ENCODE measurements around the gene AGPAT2.

Gene AGPAT2

GRCh38 chr9:136728080-136728547 is 40.9 kb upstream of the AGPAT2 start:
- Histone ChIP-seq H3K18ac (ENCODE audit: low read length) (peak overlapping the region; percentile 83), H3K4me2 (ENCODE audit: low read length) (peak overlapping the region; percentile 93), H3K23ac (ENCODE audit: low read length) (no peak overlapping the region), H3K27me3 (ENCODE audit: insufficient read depth, low read length) (no peaks in the 10 kb centered on the region), H3K9ac (ENCODE audit: low read length) (peak overlapping the region; percentile 94), H2AK5ac (ENCODE audit: low read length) (peak overlapping the region; percentile 45), H3K4me3 (ENCODE audit: low read depth, low read length) (peak overlapping the region; percentile 94), H3K27ac (ENCODE audit: low read depth, low read length) (no peak overlapping the region), H3K79me2 (ENCODE audit: control insufficient read depth, insufficient read depth, low read length, poor library complexity) (peaks cover 12% of the 10 kb centered on the region), H3K79me1 (ENCODE audit: low read length) (peaks cover 19% of the 10 kb centered on the region), H2BK120ac (ENCODE audit: insufficient read depth, low read length, poor library complexity) (peak overlapping the region; percentile 87), H3K36me3 (ENCODE audit: control insufficient read depth in 1 of 2, insufficient read depth in 2 of 2, low read length in 2 of 2) (peaks cover 32 to 33% of the 10 kb centered on the region in 2 experiments), H2AFZ (ENCODE audit: insufficient read depth, low read length, poor library complexity) (peak overlapping the region; percentile 89), H4K12ac (ENCODE audit: low read depth, low read length) (peak overlapping the region; percentile 97), H2BK12ac (ENCODE audit: low read length) (peak overlapping the region; percentile 11), H3K4ac (ENCODE audit: low read depth, low read length) (peak overlapping the region; percentile 82), H3K4me1 (ENCODE audit: control insufficient read depth in 1 of 2, insufficient read depth in 2 of 2, low read length in 2 of 2) (peaks cover 14 to 18% of the 10 kb centered on the region in 2 experiments), H4K8ac (ENCODE audit: low read depth, low read length) (peak overlapping the region; percentile 94), H3K14ac (ENCODE audit: low read length) (peak overlapping the region; percentile 94), H3K9me3 (ENCODE audit: insufficient read depth, low read depth, low read length) (peaks cover 6% of the 10 kb centered on the region), H2BK5ac (ENCODE audit: low read depth, low read length, poor library complexity) (peak overlapping the region; percentile 55), H4K91ac (ENCODE audit: low read depth, low read length) (peak overlapping the region; percentile 89)
- WGBS (ENCODE audit: extremely low coverage, insufficient coverage, insufficient read length) = no CpG with 5 or more reads among the region's 66 CpGs
- DNase-seq = peak; percentile 54 to 80

- Histone ChIP-seq H3K4ac (ENCODE audit: low read depth, low read length) (peak overlapping the region; percentile 4), H3K79me2 (ENCODE audit: control insufficient read depth, insufficient read depth, low read length, poor library complexity) (peaks cover 12% of the 10 kb centered on the region), H2AFZ (ENCODE audit: insufficient read depth, low read length, poor library complexity) (no peak overlapping the region), H3K23ac (ENCODE audit: low read length) (no peak overlapping the region), H3K9me3 (ENCODE audit: insufficient read depth, low read depth, low read length) (peaks cover 3% of the 10 kb centered on the region), H4K8ac (ENCODE audit: low read depth, low read length) (no peak overlapping the region), H3K79me1 (ENCODE audit: low read length) (peaks cover 19% of the 10 kb centered on the region), H3K4me2 (ENCODE audit: low read length) (peak overlapping the region; percentile 93), H3K4me1 (ENCODE audit: control insufficient read depth in 1 of 2, insufficient read depth in 2 of 2, low read length in 2 of 2) (peaks cover 14 to 18% of the 10 kb centered on the region in 2 experiments), H3K14ac (ENCODE audit: low read length) (no peak overlapping the region), H2BK5ac (ENCODE audit: low read depth, low read length, poor library complexity) (no peak overlapping the region), H4K91ac (ENCODE audit: low read depth, low read length) (no peak overlapping the region), H3K27me3 (ENCODE audit: insufficient read depth, low read length) (no peaks in the 10 kb centered on the region), H3K18ac (ENCODE audit: low read length) (no peak overlapping the region), H3K4me3 (ENCODE audit: low read depth, low read length) (no peak overlapping the region), H4K12ac (ENCODE audit: low read depth, low read length) (no peak overlapping the region), H2BK120ac (ENCODE audit: insufficient read depth, low read length, poor library complexity) (no peak overlapping the region), H2AK5ac (ENCODE audit: low read length) (no peak overlapping the region), H2BK12ac (ENCODE audit: low read length) (no peak overlapping the region), H3K27ac (ENCODE audit: low read depth, low read length) (no peak overlapping the region), H3K36me3 (ENCODE audit: control insufficient read depth in 1 of 2, insufficient read depth in 2 of 2, low read length in 2 of 2) (peaks cover 46 to 47% of the 10 kb centered on the region in 2 experiments), H3K9ac (ENCODE audit: low read length) (no peak overlapping the region)
- WGBS (ENCODE audit: extremely low coverage, insufficient coverage, insufficient read length) = no CpG with 5 or more reads among the region's 18 CpGs
- DNase-seq = peak in 1 of 2 donors; percentile 55
Measured at GRCh38 chr9:136726631-136727191, 39.5 kb upstream of the AGPAT2 start.

GRCh38 chr9:136726118-136726517 is 38.9 kb upstream of the AGPAT2 start:
- no peaks in the 10 kb centered on the region for H3K27me3 ChIP-seq (ENCODE audit: insufficient read depth, low read length)
- H3K9me3 ChIP-seq (ENCODE audit: insufficient read depth, low read depth, low read length) = peaks cover 3% of the 10 kb centered on the region
- H3K4ac ChIP-seq (ENCODE audit: low read depth, low read length) = peak overlapping the region; percentile 13
- H2BK12ac ChIP-seq (ENCODE audit: low read length) = no peak overlapping the region
- H3K18ac ChIP-seq (ENCODE audit: low read length) = peak overlapping the region; percentile 23
- peaks cover 14 to 18% of the 10 kb centered on the region in 2 experiments for H3K4me1 ChIP-seq (ENCODE audit: control insufficient read depth in 1 of 2, insufficient read depth in 2 of 2, low read length in 2 of 2)
- H2AK5ac ChIP-seq (ENCODE audit: low read length) = no peak overlapping the region
- H3K9ac ChIP-seq (ENCODE audit: low read length) = no peak overlapping the region
- H4K12ac ChIP-seq (ENCODE audit: low read depth, low read length) = peak overlapping the region; percentile 9
- H4K8ac ChIP-seq (ENCODE audit: low read depth, low read length) = no peak overlapping the region
- H2BK5ac ChIP-seq (ENCODE audit: low read depth, low read length, poor library complexity) = peak overlapping the region; percentile 4
- no peak overlapping the region for H2BK120ac ChIP-seq (ENCODE audit: insufficient read depth, low read length, poor library complexity)
- H2AFZ ChIP-seq (ENCODE audit: insufficient read depth, low read length, poor library complexity) = no peak overlapping the region
- peak overlapping the region; percentile 93 for H3K4me2 ChIP-seq (ENCODE audit: low read length)
- peak overlapping the region; percentile 56 for H3K27ac ChIP-seq (ENCODE audit: low read depth, low read length)
- DNase-seq = no peak
- H3K36me3 ChIP-seq (ENCODE audit: control insufficient read depth in 1 of 2, insufficient read depth in 2 of 2, low read length in 2 of 2) = peaks cover 52 to 53% of the 10 kb centered on the region in 2 experiments
- no peak overlapping the region for H3K23ac ChIP-seq (ENCODE audit: low read length)
- H3K14ac ChIP-seq (ENCODE audit: low read length) = peak overlapping the region; percentile 36
- H3K4me3 ChIP-seq (ENCODE audit: low read depth, low read length) = no peak overlapping the region
- WGBS (ENCODE audit: extremely low coverage, insufficient coverage, insufficient read length) = no CpG with 5 or more reads among the region's 16 CpGs
- H4K91ac ChIP-seq (ENCODE audit: low read depth, low read length) = no peak overlapping the region
- H3K79me2 ChIP-seq (ENCODE audit: control insufficient read depth, insufficient read depth, low read length, poor library complexity) = peaks cover 12% of the 10 kb centered on the region
- H3K79me1 ChIP-seq (ENCODE audit: low read length) = peaks cover 19% of the 10 kb centered on the region

GRCh38 chr9:136725612-136726011 is 38.4 kb upstream of the AGPAT2 start:
- Histone ChIP-seq H2AFZ (ENCODE audit: insufficient read depth, low read length, poor library complexity) (no peak overlapping the region), H3K9me3 (ENCODE audit: insufficient read depth, low read depth, low read length) (peaks cover 3% of the 10 kb centered on the region), H3K27me3 (ENCODE audit: insufficient read depth, low read length) (no peaks in the 10 kb centered on the region), H4K91ac (ENCODE audit: low read depth, low read length) (no peak overlapping the region), H2BK5ac (ENCODE audit: low read depth, low read length, poor library complexity) (peak overlapping the region; percentile 4), H3K79me1 (ENCODE audit: low read length) (peaks cover 19% of the 10 kb centered on the region), H3K4me1 (ENCODE audit: control insufficient read depth in 1 of 2, insufficient read depth in 2 of 2, low read length in 2 of 2) (peaks cover 14 to 18% of the 10 kb centered on the region in 2 experiments), H3K27ac (ENCODE audit: low read depth, low read length) (peak overlapping the region; percentile 56), H3K18ac (ENCODE audit: low read length) (no peak overlapping the region), H3K4me2 (ENCODE audit: low read length) (peak overlapping the region; percentile 93), H2BK120ac (ENCODE audit: insufficient read depth, low read length, poor library complexity) (no peak overlapping the region), H2BK12ac (ENCODE audit: low read length) (no peak overlapping the region), H3K9ac (ENCODE audit: low read length) (peak overlapping the region; percentile 12), H3K14ac (ENCODE audit: low read length) (no peak overlapping the region), H3K23ac (ENCODE audit: low read length) (no peak overlapping the region), H3K4ac (ENCODE audit: low read depth, low read length) (no peak overlapping the region), H4K12ac (ENCODE audit: low read depth, low read length) (no peak overlapping the region), H3K4me3 (ENCODE audit: low read depth, low read length) (no peak overlapping the region), H3K79me2 (ENCODE audit: control insufficient read depth, insufficient read depth, low read length, poor library complexity) (peaks cover 12% of the 10 kb centered on the region), H2AK5ac (ENCODE audit: low read length) (no peak overlapping the region), H4K8ac (ENCODE audit: low read depth, low read length) (no peak overlapping the region), H3K36me3 (ENCODE audit: control insufficient read depth in 1 of 2, insufficient read depth in 2 of 2, low read length in 2 of 2) (peaks cover 54 to 55% of the 10 kb centered on the region in 2 experiments)
- DNase-seq = peak in 1 of 2 donors; percentile 22
- no CpG with 5 or more reads among the region's 10 CpGs for WGBS (ENCODE audit: extremely low coverage, insufficient coverage, insufficient read length)
